Osteocyte (in vitro differentiated cells): Measurements from ENCODE around the gene SPATS2. TPM values are rescaled to one million over a fixed set of nuclear protein-coding genes. Genes with fewer than 3 reads are reported as not detected.

Experiments used
- DNase-seq: peaks from one replicate; pipeline ENCODE4 v3.0.0; 2021; ENCODE audit warnings: mixed read lengths; ENCODE audit not compliant: unreplicated experiment; ENCODE audit errors: extremely low spot score
- H3K27ac Mint-ChIP-seq: one replicate; pipeline ENCODE4 v1.8.0; 2021; ENCODE audit warnings: mild to moderate bottlenecking, mixed read lengths; ENCODE audit not compliant: unreplicated experiment
- H3K27me3 Mint-ChIP-seq: one replicate; pipeline ENCODE4 v1.8.0; 2021; ENCODE audit warnings: mixed read lengths; ENCODE audit not compliant: unreplicated experiment
- H3K36me3 Mint-ChIP-seq: one replicate; pipeline ENCODE4 v1.8.0; 2021; ENCODE audit warnings: mixed read lengths; ENCODE audit not compliant: unreplicated experiment
- H3K4me1 Mint-ChIP-seq: one replicate; pipeline ENCODE4 v1.8.0; 2021; ENCODE audit warnings: mixed read lengths; ENCODE audit not compliant: unreplicated experiment
- H3K4me3 Mint-ChIP-seq: one replicate; pipeline ENCODE4 v1.8.0; 2021; ENCODE audit warnings: mild to moderate bottlenecking, moderate library complexity, mixed read lengths; ENCODE audit not compliant: unreplicated experiment
- H3K9me3 Mint-ChIP-seq: one replicate; pipeline ENCODE4 v1.8.0; 2021; ENCODE audit warnings: mixed read lengths; ENCODE audit not compliant: unreplicated experiment
- total RNA-seq: library from RNA; stranded (reverse); gene quantifications from 2 replicates; pipeline ENCODE4 v1.2.1, GENCODE V29; 2021
- TF ChIP-seq, protein P1 (sequence below): fragments of 200-600 bp; sonication (generic); IDR thresholded peaks from 2 replicates; pipeline ENCODE4 v1.5.0; 2021; ENCODE audit warnings: antibody characterized with exemption, mild to moderate bottlenecking, moderate library complexity

The SPATS2 gene
- total RNA-seq, 1 donor from 2014 or later = 25.6 TPM

DNA sequence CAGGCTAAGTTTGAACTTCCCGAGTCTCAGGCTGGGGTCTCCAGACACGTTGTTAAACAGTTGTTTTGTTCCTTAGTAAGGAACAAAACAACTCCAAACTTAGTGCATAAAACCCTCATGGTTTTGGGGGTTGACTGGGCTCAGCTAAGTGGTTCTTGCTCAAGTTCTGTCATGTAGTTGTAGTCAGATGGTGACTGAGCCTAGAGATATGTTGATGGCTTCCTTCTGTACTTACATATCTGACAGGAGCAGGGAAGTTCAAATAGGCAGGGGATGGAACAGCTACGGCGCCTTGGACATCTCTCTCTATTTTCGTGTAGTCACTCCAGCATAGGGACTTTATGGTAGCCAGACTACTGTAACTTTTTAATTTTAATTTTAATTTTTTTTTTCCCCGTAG, 45.7 kb downstream of the SPATS2 start:
- no peak for DNase-seq
- no peak overlapping the region for H3K27ac Mint-ChIP-seq
- H3K36me3 Mint-ChIP-seq = peaks cover 5% of the 10 kb centered on the region
- no peaks in the 10 kb centered on the region for H3K27me3 Mint-ChIP-seq
- TF ChIP-seq, protein P1, sequence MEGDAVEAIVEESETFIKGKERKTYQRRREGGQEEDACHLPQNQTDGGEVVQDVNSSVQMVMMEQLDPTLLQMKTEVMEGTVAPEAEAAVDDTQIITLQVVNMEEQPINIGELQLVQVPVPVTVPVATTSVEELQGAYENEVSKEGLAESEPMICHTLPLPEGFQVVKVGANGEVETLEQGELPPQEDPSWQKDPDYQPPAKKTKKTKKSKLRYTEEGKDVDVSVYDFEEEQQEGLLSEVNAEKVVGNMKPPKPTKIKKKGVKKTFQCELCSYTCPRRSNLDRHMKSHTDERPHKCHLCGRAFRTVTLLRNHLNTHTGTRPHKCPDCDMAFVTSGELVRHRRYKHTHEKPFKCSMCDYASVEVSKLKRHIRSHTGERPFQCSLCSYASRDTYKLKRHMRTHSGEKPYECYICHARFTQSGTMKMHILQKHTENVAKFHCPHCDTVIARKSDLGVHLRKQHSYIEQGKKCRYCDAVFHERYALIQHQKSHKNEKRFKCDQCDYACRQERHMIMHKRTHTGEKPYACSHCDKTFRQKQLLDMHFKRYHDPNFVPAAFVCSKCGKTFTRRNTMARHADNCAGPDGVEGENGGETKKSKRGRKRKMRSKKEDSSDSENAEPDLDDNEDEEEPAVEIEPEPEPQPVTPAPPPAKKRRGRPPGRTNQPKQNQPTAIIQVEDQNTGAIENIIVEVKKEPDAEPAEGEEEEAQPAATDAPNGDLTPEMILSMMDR = no peak
- no peak overlapping the region for H3K4me3 Mint-ChIP-seq
- no peaks in the 10 kb centered on the region for H3K9me3 Mint-ChIP-seq
- no peaks in the 10 kb centered on the region for H3K4me1 Mint-ChIP-seq

DNA sequence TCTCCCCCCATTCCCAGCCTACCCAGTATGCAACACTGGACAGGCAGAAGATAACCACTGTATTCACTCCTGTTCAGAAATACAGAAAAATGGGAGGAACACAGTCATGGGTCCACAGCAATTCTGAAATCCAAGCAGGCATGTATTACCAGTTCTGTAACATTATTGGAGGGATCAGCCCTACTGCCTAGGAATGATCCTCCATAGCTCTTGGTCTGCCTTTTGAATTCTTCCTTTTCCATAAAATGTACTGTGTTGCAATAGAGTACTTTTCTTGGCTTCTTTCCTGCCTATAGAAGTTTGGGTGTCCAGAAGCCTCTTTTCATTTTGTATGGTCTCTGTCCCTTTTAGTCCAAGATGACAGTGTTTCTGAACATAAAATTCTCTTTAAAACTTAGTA, 46.5 kb downstream of the SPATS2 start:
- DNase-seq = no peak
- no peak overlapping the region for H3K4me3 Mint-ChIP-seq

DNA sequence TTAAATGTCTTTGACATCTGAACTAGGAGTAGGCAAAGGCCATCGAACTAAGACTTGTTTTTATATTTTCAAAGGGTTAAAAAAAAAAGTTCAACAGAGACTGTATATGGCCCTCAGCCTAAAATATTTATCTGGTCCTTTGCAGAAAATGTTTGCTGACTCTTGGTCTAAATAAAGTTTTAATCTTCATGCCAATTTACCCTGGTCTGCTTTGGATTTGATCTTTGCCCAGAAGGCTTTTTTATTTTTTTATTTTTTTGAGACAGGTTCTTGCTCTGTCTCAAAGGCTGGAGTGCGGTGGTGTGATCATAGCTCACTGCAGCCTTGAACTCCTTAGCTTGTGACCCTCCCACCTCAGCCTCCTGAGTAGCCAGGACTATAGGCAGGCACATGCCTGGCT, 47.1 kb downstream of the SPATS2 start:
- Mint-ChIP-seq H3K36me3 (peaks cover 3% of the 10 kb centered on the region), H3K27me3 (no peaks in the 10 kb centered on the region), H3K4me1 (peaks cover 3% of the 10 kb centered on the region), H3K9me3 (no peaks in the 10 kb centered on the region), H3K4me3 (no peak overlapping the region), H3K27ac (no peak overlapping the region)
- DNase-seq = no peak
- TF ChIP-seq, protein P1 = no peak

More for the DNA sequence above, 46.5 kb downstream of the SPATS2 start:
- Mint-ChIP-seq H3K4me1 (no peaks in the 10 kb centered on the region), H3K27me3 (no peaks in the 10 kb centered on the region), H3K36me3 (peaks cover 5% of the 10 kb centered on the region), H3K9me3 (no peaks in the 10 kb centered on the region), H3K27ac (no peak overlapping the region)
- TF ChIP-seq, protein P1 = no peak

DNA sequence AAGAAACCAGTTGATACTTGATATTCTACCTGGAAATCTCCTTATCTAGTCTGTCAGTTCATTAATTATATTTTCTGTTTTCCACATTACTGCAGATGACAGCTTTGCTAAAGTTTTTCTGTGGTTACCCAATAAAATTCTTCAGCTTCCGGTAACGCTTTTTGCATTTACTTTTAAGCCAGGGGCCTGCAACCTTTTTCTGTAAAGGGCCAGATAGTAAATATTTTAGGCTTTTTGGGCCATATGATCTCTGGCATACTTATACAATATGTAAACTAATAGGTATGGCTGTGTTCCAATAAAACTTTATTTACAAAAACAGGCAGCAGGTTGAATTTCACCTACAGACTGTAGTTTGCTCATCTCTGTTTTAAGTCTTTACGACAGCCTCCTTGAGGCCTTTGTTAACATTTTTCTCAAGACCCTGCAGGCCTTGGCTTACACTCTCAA, 48.3 kb downstream of the SPATS2 start:
- Mint-ChIP-seq H3K4me1 (peaks cover 8% of the 10 kb centered on the region), H3K27me3 (no peaks in the 10 kb centered on the region), H3K36me3 (peaks cover 2% of the 10 kb centered on the region), H3K9me3 (no peaks in the 10 kb centered on the region), H3K27ac (no peak overlapping the region), H3K4me3 (no peak overlapping the region)
- TF ChIP-seq, protein P1 = no peak
- no peak for DNase-seq

DNA sequence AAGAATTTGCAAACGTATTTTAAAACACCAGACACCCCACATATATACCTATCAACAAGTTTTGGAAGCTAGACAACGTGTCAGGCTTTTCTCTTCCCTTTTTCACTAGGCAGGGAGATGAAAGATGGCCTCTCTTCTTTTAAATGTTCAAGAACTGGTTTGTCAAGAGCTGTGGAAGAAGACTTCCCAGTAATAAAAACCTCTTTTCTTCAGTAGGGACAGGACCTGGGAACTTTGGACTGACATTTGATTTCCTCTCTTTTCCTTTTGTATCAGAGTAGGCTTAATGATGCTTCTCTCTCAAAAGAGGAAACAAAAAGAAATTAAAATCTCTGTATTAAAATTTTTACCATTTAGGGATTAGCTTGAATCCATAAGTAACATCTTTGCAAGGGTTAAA, 49.6 kb downstream of the SPATS2 start:
- Mint-ChIP-seq H3K4me3 (no peak overlapping the region), H3K27me3 (no peaks in the 10 kb centered on the region), H3K9me3 (no peaks in the 10 kb centered on the region), H3K4me1 (peaks cover 8% of the 10 kb centered on the region), H3K36me3 (peaks cover under 1% of the 10 kb centered on the region), H3K27ac (no peak overlapping the region)
- no peak for DNase-seq
- TF ChIP-seq, protein P1 = no peak
